ENCODE results near the gene RBM4B. TPM values are rescaled to one million over a fixed set of nuclear protein-coding genes. Genes with fewer than 3 reads are reported as not detected.

RBM4B gene
- total RNA-seq, 4 donors from 2014 or later, result 7.8 to 13.9 (median 11.2) TPM

GRCh38 chr11:66686801-66687750 is 9.4 kb upstream of the RBM4B start:
- no peak for ATAC-seq (ENCODE audit: low FRiP score)

DNA sequence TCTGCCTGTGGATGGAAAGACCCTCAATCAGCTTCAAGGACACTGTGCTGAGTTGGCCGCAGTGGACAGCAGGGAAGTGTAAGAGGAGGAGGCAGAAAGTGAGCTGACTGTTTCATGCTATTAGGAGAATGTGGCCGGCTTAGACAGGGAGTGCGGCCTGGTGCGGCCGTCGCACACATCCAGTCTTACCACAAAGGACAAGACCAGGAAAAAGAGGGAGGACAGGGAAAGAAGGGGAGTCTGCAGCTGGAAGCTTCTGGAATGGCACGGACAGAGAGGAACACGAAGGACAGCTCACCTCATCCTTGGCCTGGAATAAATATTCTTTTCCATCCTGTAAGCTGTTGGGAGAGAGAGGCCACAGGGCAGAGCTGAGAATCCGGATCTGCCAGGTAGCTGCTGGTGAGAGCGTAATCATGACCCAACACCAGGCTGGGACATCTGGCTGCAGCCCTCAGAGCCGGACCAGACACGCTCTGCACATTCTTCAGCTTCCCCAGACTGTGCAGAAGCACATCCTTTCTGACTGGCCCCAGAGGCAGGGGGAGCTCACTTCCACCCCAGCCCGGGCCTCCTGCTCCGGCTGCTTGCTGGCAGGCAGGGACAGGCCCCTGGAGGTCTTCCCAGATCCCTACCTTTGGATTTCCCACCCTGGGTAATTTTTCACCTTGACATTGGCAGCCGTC is 8.6 kb upstream of the RBM4B start:
- ATAC-seq (ENCODE audit: low FRiP score) (no peak), DNase-seq (ENCODE audit: low spot score) (no peak)
- TF ChIP-seq, protein P1, sequence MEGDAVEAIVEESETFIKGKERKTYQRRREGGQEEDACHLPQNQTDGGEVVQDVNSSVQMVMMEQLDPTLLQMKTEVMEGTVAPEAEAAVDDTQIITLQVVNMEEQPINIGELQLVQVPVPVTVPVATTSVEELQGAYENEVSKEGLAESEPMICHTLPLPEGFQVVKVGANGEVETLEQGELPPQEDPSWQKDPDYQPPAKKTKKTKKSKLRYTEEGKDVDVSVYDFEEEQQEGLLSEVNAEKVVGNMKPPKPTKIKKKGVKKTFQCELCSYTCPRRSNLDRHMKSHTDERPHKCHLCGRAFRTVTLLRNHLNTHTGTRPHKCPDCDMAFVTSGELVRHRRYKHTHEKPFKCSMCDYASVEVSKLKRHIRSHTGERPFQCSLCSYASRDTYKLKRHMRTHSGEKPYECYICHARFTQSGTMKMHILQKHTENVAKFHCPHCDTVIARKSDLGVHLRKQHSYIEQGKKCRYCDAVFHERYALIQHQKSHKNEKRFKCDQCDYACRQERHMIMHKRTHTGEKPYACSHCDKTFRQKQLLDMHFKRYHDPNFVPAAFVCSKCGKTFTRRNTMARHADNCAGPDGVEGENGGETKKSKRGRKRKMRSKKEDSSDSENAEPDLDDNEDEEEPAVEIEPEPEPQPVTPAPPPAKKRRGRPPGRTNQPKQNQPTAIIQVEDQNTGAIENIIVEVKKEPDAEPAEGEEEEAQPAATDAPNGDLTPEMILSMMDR (IDR thresholded peaks at IDR 0.05), result no peak

More at GRCh38 chr11:66686801-66687750, 9.4 kb upstream of the RBM4B start:
- DNase-seq (ENCODE audit: low spot score), result no peak
- TF ChIP-seq, protein P1 (IDR thresholded peaks at IDR 0.05), result no peak

GRCh38 chr11:66685276-66686099 is 7.8 kb upstream of the RBM4B start:
- DNase-seq (ENCODE audit: low spot score) (no peak), ATAC-seq (ENCODE audit: low FRiP score) (no peak)
- TF ChIP-seq, protein P1 (IDR thresholded peaks at IDR 0.05), result no peak

DNA sequence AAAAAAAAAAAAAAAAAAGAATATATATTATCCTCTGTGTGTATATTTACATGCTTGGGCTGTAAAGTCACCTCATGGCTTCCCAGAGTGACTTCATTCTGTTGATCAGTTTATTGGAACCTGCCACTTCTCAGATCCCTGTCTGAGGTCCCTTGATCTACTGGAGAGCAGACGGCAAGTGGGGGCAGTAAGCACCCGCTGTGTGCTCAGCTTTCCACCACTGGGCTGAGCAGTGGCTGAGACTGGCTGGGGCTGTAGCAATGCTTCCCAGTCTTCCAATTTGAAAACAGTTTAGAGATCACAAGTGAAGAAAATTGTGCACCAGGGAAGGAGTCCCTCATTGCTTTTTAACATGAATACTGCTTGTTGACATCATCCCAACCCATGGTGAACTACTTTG is 6.9 kb upstream of the RBM4B start:
- TF ChIP-seq, protein P1 (IDR thresholded peaks at IDR 0.05), result no peak
- ATAC-seq (ENCODE audit: low FRiP score) (no peak), DNase-seq (ENCODE audit: low spot score) (no peak)

GRCh38 chr11:66683877-66684276 is 6.2 kb upstream of the RBM4B start:
- TF ChIP-seq, protein P1 (IDR thresholded peaks at IDR 0.05), result no peak
- ATAC-seq (ENCODE audit: low FRiP score), result no peak
- no peak for DNase-seq (ENCODE audit: low spot score)

DNA sequence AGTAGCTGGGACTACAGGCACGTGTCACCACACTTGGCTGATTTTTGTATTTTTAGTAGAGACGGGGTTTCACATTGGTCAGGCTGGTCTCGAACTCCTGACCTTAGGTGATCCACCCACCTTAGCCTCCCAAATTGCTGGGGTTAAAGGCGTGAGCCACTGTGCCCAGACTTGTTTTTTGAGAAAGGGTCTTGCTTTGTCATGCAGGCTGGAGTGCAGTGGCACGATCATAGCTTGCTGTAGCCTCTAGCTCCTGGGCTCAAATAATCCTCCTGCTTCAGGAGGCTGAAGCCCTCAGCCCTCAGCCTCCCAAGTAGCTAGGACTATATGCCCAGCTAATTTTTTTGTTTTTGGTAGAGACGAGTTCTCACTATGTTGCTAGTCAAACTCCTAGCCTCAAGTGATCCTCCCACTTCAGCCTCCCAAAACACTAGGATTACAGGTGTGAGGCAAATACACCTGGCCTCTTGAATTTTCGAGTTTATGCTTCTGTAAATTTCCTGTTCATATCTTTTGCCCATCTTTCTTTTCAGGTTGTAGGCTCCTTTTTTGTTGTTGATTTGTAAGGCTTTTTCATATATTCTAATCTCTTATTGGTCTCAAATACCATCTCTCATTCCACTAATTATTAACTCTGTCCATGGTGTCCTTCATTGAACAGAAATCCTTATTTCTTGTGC is 3.4 kb upstream of the RBM4B start:
- TF ChIP-seq, protein P1 (IDR thresholded peaks at IDR 0.05), result no peak
- ATAC-seq (ENCODE audit: low FRiP score) (no peak), DNase-seq (ENCODE audit: low spot score) (no peak)

Data from omental fat pad (tissue), 4 donors.